ENCODE data around the gene MERTK. TPM values are rescaled to one million over a fixed set of nuclear protein-coding genes. Genes with fewer than 3 reads are reported as not detected.

The MERTK gene
- total RNA-seq, 1 experiment from 2014 or later: 2.5 TPM

DNA sequence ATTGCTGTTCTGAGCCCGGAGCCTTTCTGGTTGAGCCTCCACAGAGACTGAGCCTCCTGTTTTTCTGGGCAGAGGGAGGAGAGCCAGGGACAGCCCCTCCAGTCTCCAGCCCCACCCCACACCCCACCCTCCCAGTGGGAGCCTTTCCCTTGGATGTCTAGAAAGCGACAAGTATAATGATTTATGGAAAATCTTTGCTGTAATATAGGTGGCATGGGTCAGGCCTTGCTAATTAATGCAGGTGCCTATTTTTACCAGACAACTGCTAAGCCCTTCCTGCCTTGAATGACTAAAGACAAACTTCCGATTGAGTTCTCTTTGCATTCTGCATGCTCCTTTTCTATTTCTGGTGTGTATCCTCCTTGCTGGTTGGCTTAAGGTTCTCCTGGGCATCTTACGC is 43.1 kb downstream of the MERTK start:
- intact Hi-C loops (cut with micrococcal nuclease): no loop called here
- Histone ChIP-seq H3K4me2 (ENCODE audit: low read length) (no peak overlapping the region), H3F3A (ENCODE audit: low read length, unreplicated experiment) (no peaks in the 10 kb centered on the region), H3K27ac (ENCODE audit: low read length) (no peak overlapping the region), H3K4me3 (ENCODE audit: low read length) (no peak overlapping the region), H3K4me1 (ENCODE audit: insufficient read depth, low read length) (peaks cover 14% of the 10 kb centered on the region), H4K20me1 (ENCODE audit: low read length) (no peaks in the 10 kb centered on the region), H3K9me3 (ENCODE audit: low read length) (no peaks in the 10 kb centered on the region), H2AFZ (ENCODE audit: low read length) (no peak overlapping the region), H3K36me3 (ENCODE audit: low read depth, low read length) (no peaks in the 10 kb centered on the region), H3K79me2 (ENCODE audit: low read length) (no peaks in the 10 kb centered on the region), H3K27me3 (ENCODE audit: low read length) (no peaks in the 10 kb centered on the region), H3K9me2 (replicated peaks; ENCODE audit: low read length) (no peaks in the 10 kb centered on the region), H3K9ac (ENCODE audit: low read length) (no peak overlapping the region)
- ATAC-seq (no peak), DNase-seq (no peak)
- BruUV-seq (replicated peaks): no TSS peak
- TF ChIP-seq, protein P1, sequence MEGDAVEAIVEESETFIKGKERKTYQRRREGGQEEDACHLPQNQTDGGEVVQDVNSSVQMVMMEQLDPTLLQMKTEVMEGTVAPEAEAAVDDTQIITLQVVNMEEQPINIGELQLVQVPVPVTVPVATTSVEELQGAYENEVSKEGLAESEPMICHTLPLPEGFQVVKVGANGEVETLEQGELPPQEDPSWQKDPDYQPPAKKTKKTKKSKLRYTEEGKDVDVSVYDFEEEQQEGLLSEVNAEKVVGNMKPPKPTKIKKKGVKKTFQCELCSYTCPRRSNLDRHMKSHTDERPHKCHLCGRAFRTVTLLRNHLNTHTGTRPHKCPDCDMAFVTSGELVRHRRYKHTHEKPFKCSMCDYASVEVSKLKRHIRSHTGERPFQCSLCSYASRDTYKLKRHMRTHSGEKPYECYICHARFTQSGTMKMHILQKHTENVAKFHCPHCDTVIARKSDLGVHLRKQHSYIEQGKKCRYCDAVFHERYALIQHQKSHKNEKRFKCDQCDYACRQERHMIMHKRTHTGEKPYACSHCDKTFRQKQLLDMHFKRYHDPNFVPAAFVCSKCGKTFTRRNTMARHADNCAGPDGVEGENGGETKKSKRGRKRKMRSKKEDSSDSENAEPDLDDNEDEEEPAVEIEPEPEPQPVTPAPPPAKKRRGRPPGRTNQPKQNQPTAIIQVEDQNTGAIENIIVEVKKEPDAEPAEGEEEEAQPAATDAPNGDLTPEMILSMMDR (conservative IDR thresholded peaks at IDR 0.05; ENCODE audit: low read depth, low read length): no peak
- TF ChIP-seq EZH2phosphoT487 (IDR thresholded peaks at IDR 0.05; ENCODE audit: borderline replicate concordance, low read length): no peak
- no peak for TF ChIP-seq EZH2 (IDR thresholded peaks at IDR 0.05; ENCODE audit: low read length, unreplicated experiment)
- ChIA-PET CTCF (no interaction called here), POLR2A (ENCODE audit: unreplicated experiment) (no interaction called here)

DNA sequence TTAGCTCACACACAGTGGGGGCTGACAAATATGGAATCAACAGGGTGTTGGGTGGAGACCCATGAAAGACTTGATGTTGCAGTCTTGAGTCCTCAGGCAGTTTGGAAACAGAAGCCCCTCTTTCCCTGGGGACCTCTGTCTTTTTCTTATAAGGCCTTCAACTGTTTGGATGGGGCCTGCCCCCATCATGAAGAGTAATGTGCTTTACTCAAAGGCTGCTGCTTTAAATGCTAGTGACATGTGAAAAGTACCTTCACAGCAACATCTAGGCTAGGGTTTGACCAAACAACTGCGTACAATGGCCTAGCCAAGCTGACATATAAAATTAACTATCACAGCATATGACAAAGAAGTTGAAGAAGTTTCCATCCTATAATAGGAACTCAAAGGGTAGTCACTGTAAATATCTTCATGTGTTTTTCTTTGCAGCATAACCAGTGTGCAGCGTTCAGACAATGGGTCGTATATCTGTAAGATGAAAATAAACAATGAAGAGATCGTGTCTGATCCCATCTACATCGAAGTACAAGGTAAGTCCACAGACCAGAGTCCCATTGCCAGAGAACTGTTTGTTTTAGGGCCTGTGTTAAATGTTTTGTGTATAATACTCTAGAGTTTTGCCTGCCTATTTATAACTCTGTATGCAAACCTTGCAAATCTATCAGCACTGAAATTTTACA is 46.3 kb downstream of the MERTK start:
- no peaks in the 10 kb centered on the region for H3K9me2 ChIP-seq (replicated peaks; ENCODE audit: low read length)
- no peak overlapping the region for H2AFZ ChIP-seq (ENCODE audit: low read length)
- BruUV-seq (replicated peaks): no TSS peak
- H3F3A ChIP-seq (ENCODE audit: low read length, unreplicated experiment): no peaks in the 10 kb centered on the region
- CTCF ChIA-PET: no interaction called here
- no peaks in the 10 kb centered on the region for H3K36me3 ChIP-seq (ENCODE audit: low read depth, low read length)
- H3K9ac ChIP-seq (ENCODE audit: low read length): no peak overlapping the region
- DNase-seq (no peak), ATAC-seq (no peak)
- no peaks in the 10 kb centered on the region for H4K20me1 ChIP-seq (ENCODE audit: low read length)
- intact Hi-C loops (cut with micrococcal nuclease): no loop called here
- H3K27ac ChIP-seq (ENCODE audit: low read length): no peak overlapping the region
- H3K79me2 ChIP-seq (ENCODE audit: low read length): no peaks in the 10 kb centered on the region
- no peak overlapping the region for H3K4me2 ChIP-seq (ENCODE audit: low read length)
- no peak overlapping the region for H3K4me3 ChIP-seq (ENCODE audit: low read length)
- H3K9me3 ChIP-seq (ENCODE audit: low read length): no peaks in the 10 kb centered on the region
- TF ChIP-seq, protein P1 (conservative IDR thresholded peaks at IDR 0.05; ENCODE audit: low read depth, low read length): no peak
- TF ChIP-seq EZH2 (IDR thresholded peaks at IDR 0.05; ENCODE audit: low read length, unreplicated experiment) (no peak), EZH2phosphoT487 (IDR thresholded peaks at IDR 0.05; ENCODE audit: borderline replicate concordance, low read length) (no peak)
- peaks cover 22% of the 10 kb centered on the region for H3K4me1 ChIP-seq (ENCODE audit: insufficient read depth, low read length)
- POLR2A ChIA-PET (ENCODE audit: unreplicated experiment): no interaction called here
- H3K27me3 ChIP-seq (ENCODE audit: low read length): no peaks in the 10 kb centered on the region
